ENCODE measurements around the gene OR4D1.
"Not testable (repeated sequence)": the region's sequence is repeated elsewhere in the genome, so short reads cannot be mapped to it uniquely, and the experiment has no call there.

Gene OR4D1
- 0.52 to 2.2 reads per million in 2 donors for total RNA-seq

GRCh38 chr17:58147930-58148434, at the start of gene OR4D1:
OR4D1 (plus strand) TSS chr17:58148384; CDS start chr17:58155154, 6,770 bp downstream.
- DNase-seq, result no peak

GRCh38 chr17:58100506-58100905, 47.7 kb upstream of the OR4D1 start:
- no peak for DNase-seq

GRCh38 chr17:58101898-58102297, 46.3 kb upstream of the OR4D1 start:
- not testable (repeated sequence) for DNase-seq

GRCh38 chr17:58105093-58105492, 43.1 kb upstream of the OR4D1 start:
- no peak for DNase-seq

GRCh38 chr17:58107306-58107705, 40.9 kb upstream of the OR4D1 start:
- DNase-seq, result no peak

- DNase-seq, result no peak
These were observed 39.0 kb upstream of the OR4D1 start for GRCh38 chr17:58109197-58109596.

GRCh38 chr17:58110012-58110411, 38.2 kb upstream of the OR4D1 start:
- no peak for DNase-seq

GRCh38 chr17:58111676-58112075, 36.5 kb upstream of the OR4D1 start:
- DNase-seq, result no peak

GRCh38 chr17:58112970-58113631, 35.1 kb upstream of the OR4D1 start:
- no peak for DNase-seq

GRCh38 chr17:58113947-58114346, 34.2 kb upstream of the OR4D1 start:
- DNase-seq, result no peak

GRCh38 chr17:58117382-58117781, 30.8 kb upstream of the OR4D1 start:
- no peak for DNase-seq

GRCh38 chr17:58119491-58119890, 28.7 kb upstream of the OR4D1 start:
- no peak for DNase-seq

GRCh38 chr17:58120195-58120822, 27.9 kb upstream of the OR4D1 start:
- DNase-seq, result no peak

GRCh38 chr17:58121925-58122324, 26.3 kb upstream of the OR4D1 start:
- DNase-seq, result no peak

- no peak for DNase-seq
These were observed 20.3 kb upstream of the OR4D1 start for GRCh38 chr17:58127846-58128245.

GRCh38 chr17:58132697-58133096, 15.5 kb upstream of the OR4D1 start:
- not testable (repeated sequence) for DNase-seq

- DNase-seq, result no peak
These were observed 11.4 kb upstream of the OR4D1 start for GRCh38 chr17:58136669-58137279.

GRCh38 chr17:58141505-58141904, 6.7 kb upstream of the OR4D1 start:
- no peak for DNase-seq

- not testable (repeated sequence) for DNase-seq
These were observed 4.8 kb upstream of the OR4D1 start for GRCh38 chr17:58143335-58143734.

- no peak for DNase-seq
These were observed 3.4 kb upstream of the OR4D1 start for GRCh38 chr17:58144801-58145200.

- no peak for DNase-seq
These were observed 425 bp downstream of the OR4D1 start for GRCh38 chr17:58148609-58149008.

- no peak for DNase-seq
These were observed 2.2 kb downstream of the OR4D1 start for GRCh38 chr17:58150394-58150793.

GRCh38 chr17:58153046-58153445, 4.9 kb downstream of the OR4D1 start:
- DNase-seq, result no peak

GRCh38 chr17:58153671-58154070, 5.5 kb downstream of the OR4D1 start:
- no peak for DNase-seq

Data from activated gamma-delta T cell (primary cell).